Measurements from ENCODE around the gene HCAR1.
A peak's percentile ranks its signal among the peaks of the same experiment; 100 is the strongest.
"Not testable (repeated sequence)": the region's sequence is repeated elsewhere in the genome, so short reads cannot be mapped to it uniquely, and the experiment has no call there.

Gene HCAR1

GRCh38 chr12:122732170-122732569 lies 1.5 kb upstream of the HCAR1 start:
- Mint-ChIP-seq H3K4me1 (ENCODE audit: low read depth) (peaks cover 55% of the 10 kb centered on the region), H3K9me3 (peaks cover 5% of the 10 kb centered on the region), H3K4me3 (peak overlapping the region; percentile 17), H3K27ac (peak overlapping the region; percentile 46), H3K36me3 (ENCODE audit: low read depth) (peaks cover 6% of the 10 kb centered on the region), H3K27me3 (ENCODE audit: low read depth) (no peaks in the 10 kb centered on the region)

GRCh38 chr12:122729583-122730214 lies 945 bp downstream of the HCAR1 start:
- Mint-ChIP-seq H3K4me1 (ENCODE audit: low read depth) (peaks cover 71% of the 10 kb centered on the region), H3K27ac (peak overlapping the region; percentile 88), H3K9me3 (no peaks in the 10 kb centered on the region), H3K36me3 (ENCODE audit: low read depth) (peaks cover 5% of the 10 kb centered on the region), H3K27me3 (ENCODE audit: low read depth) (no peaks in the 10 kb centered on the region), H3K4me3 (peak overlapping the region; percentile 73)

- peaks cover 55% of the 10 kb centered on the region for H3K4me1 Mint-ChIP-seq (ENCODE audit: low read depth)
- H3K36me3 Mint-ChIP-seq (ENCODE audit: low read depth) = peaks cover 3% of the 10 kb centered on the region
- no peaks in the 10 kb centered on the region for H3K27me3 Mint-ChIP-seq (ENCODE audit: low read depth)
- H3K4me3 Mint-ChIP-seq = peak overlapping the region; percentile 64
- H3K9me3 Mint-ChIP-seq = no peaks in the 10 kb centered on the region
- peak overlapping the region; percentile 80 for H3K27ac Mint-ChIP-seq
Observed at GRCh38 chr12:122726080-122726558, 4.5 kb downstream of the HCAR1 start.

GRCh38 chr12:122725452-122726079 lies 5.1 kb downstream of the HCAR1 start:
- peak overlapping the region; percentile 80 for H3K27ac Mint-ChIP-seq
- H3K36me3 Mint-ChIP-seq (ENCODE audit: low read depth) = peaks cover 3% of the 10 kb centered on the region
- H3K9me3 Mint-ChIP-seq = no peaks in the 10 kb centered on the region

GRCh38 chr12:122724641-122725243 lies 5.9 kb downstream of the HCAR1 start:
- H3K36me3 Mint-ChIP-seq (ENCODE audit: low read depth) = peaks cover 3% of the 10 kb centered on the region
- H3K4me3 Mint-ChIP-seq = no peak overlapping the region
- no peaks in the 10 kb centered on the region for H3K9me3 Mint-ChIP-seq
- peaks cover 49% of the 10 kb centered on the region for H3K4me1 Mint-ChIP-seq (ENCODE audit: low read depth)
- H3K27ac Mint-ChIP-seq = no peak overlapping the region
- no peaks in the 10 kb centered on the region for H3K27me3 Mint-ChIP-seq (ENCODE audit: low read depth)

More at GRCh38 chr12:122725452-122726079, 5.1 kb downstream of the HCAR1 start:
- peak overlapping the region; percentile 64 for H3K4me3 Mint-ChIP-seq
- no peaks in the 10 kb centered on the region for H3K27me3 Mint-ChIP-seq (ENCODE audit: low read depth)
- H3K4me1 Mint-ChIP-seq (ENCODE audit: low read depth) = peaks cover 53% of the 10 kb centered on the region

- H3K27ac Mint-ChIP-seq = no peak overlapping the region
Observed at GRCh38 chr12:122722387-122722786, 8.3 kb downstream of the HCAR1 start.

GRCh38 chr12:122721057-122721545 lies 9.5 kb downstream of the HCAR1 start:
- Mint-ChIP-seq H3K27me3 (ENCODE audit: low read depth) (no peaks in the 10 kb centered on the region), H3K9me3 (no peaks in the 10 kb centered on the region), H3K36me3 (ENCODE audit: low read depth) (peaks cover 2% of the 10 kb centered on the region), H3K4me1 (ENCODE audit: low read depth) (peaks cover 28% of the 10 kb centered on the region), H3K27ac (peak overlapping the region; percentile 29), H3K4me3 (peak overlapping the region; percentile 5)

More at GRCh38 chr12:122722387-122722786, 8.3 kb downstream of the HCAR1 start:
- no peak overlapping the region for H3K4me3 Mint-ChIP-seq
- peaks cover 2% of the 10 kb centered on the region for H3K36me3 Mint-ChIP-seq (ENCODE audit: low read depth)
- no peaks in the 10 kb centered on the region for H3K27me3 Mint-ChIP-seq (ENCODE audit: low read depth)
- H3K4me1 Mint-ChIP-seq (ENCODE audit: low read depth) = peaks cover 32% of the 10 kb centered on the region
- H3K9me3 Mint-ChIP-seq = no peaks in the 10 kb centered on the region

GRCh38 chr12:122716658-122717057 lies 14.0 kb downstream of the HCAR1 start, which contains the start of gene HCAR3:
HCAR3 (minus strand) TSS chr12:122716811; CDS start chr12:122716737, 74 bp downstream.
- not testable (repeated sequence) for H3K4me1 Mint-ChIP-seq (ENCODE audit: low read depth); H3K4me3 Mint-ChIP-seq; H3K36me3 Mint-ChIP-seq (ENCODE audit: low read depth); H3K27ac Mint-ChIP-seq; H3K9me3 Mint-ChIP-seq; H3K27me3 Mint-ChIP-seq (ENCODE audit: low read depth)

GRCh38 chr12:122715211-122715610 lies 15.4 kb downstream of the HCAR1 start:
- H3K4me1 Mint-ChIP-seq (ENCODE audit: low read depth); H3K4me3 Mint-ChIP-seq; H3K9me3 Mint-ChIP-seq; H3K36me3 Mint-ChIP-seq (ENCODE audit: low read depth); H3K27me3 Mint-ChIP-seq (ENCODE audit: low read depth); H3K27ac Mint-ChIP-seq: not testable (repeated sequence)

- H3K4me3 Mint-ChIP-seq; H3K27me3 Mint-ChIP-seq (ENCODE audit: low read depth); H3K9me3 Mint-ChIP-seq; H3K27ac Mint-ChIP-seq; H3K36me3 Mint-ChIP-seq (ENCODE audit: low read depth); H3K4me1 Mint-ChIP-seq (ENCODE audit: low read depth): not testable (repeated sequence)
Observed at GRCh38 chr12:122713491-122714188, 17.0 kb downstream of the HCAR1 start.

GRCh38 chr12:122711266-122711665 lies 19.4 kb downstream of the HCAR1 start:
- not testable (repeated sequence) for H3K4me1 Mint-ChIP-seq (ENCODE audit: low read depth); H3K27me3 Mint-ChIP-seq (ENCODE audit: low read depth); H3K4me3 Mint-ChIP-seq; H3K36me3 Mint-ChIP-seq (ENCODE audit: low read depth); H3K9me3 Mint-ChIP-seq; H3K27ac Mint-ChIP-seq

- H3K9me3 Mint-ChIP-seq = not testable (repeated sequence)
Observed at GRCh38 chr12:122710341-122710740, 20.3 kb downstream of the HCAR1 start.

GRCh38 chr12:122709287-122709686 lies 21.4 kb downstream of the HCAR1 start:
- not testable (repeated sequence) for H3K27me3 Mint-ChIP-seq (ENCODE audit: low read depth); H3K27ac Mint-ChIP-seq; H3K36me3 Mint-ChIP-seq (ENCODE audit: low read depth); H3K4me1 Mint-ChIP-seq (ENCODE audit: low read depth); H3K4me3 Mint-ChIP-seq; H3K9me3 Mint-ChIP-seq

More at GRCh38 chr12:122710341-122710740, 20.3 kb downstream of the HCAR1 start:
- not testable (repeated sequence) for H3K4me1 Mint-ChIP-seq (ENCODE audit: low read depth); H3K27me3 Mint-ChIP-seq (ENCODE audit: low read depth); H3K27ac Mint-ChIP-seq; H3K4me3 Mint-ChIP-seq; H3K36me3 Mint-ChIP-seq (ENCODE audit: low read depth)

- H3K27ac Mint-ChIP-seq; H3K4me3 Mint-ChIP-seq; H3K27me3 Mint-ChIP-seq (ENCODE audit: low read depth); H3K9me3 Mint-ChIP-seq; H3K36me3 Mint-ChIP-seq (ENCODE audit: low read depth); H3K4me1 Mint-ChIP-seq (ENCODE audit: low read depth): not testable (repeated sequence)
Observed at GRCh38 chr12:122703841-122704240, 26.8 kb downstream of the HCAR1 start.
